HG03066 (cell line): ENCODE results near the gene KCNN3.

Source experiments
- ATAC-seq: cut with Tn5 transposase; IDR thresholded peaks from one replicate; pipeline ENCODE4 v1.9.1; 2021; ENCODE audit warnings: low read depth; ENCODE audit not compliant: unreplicated experiment

Gene KCNN3

DNA sequence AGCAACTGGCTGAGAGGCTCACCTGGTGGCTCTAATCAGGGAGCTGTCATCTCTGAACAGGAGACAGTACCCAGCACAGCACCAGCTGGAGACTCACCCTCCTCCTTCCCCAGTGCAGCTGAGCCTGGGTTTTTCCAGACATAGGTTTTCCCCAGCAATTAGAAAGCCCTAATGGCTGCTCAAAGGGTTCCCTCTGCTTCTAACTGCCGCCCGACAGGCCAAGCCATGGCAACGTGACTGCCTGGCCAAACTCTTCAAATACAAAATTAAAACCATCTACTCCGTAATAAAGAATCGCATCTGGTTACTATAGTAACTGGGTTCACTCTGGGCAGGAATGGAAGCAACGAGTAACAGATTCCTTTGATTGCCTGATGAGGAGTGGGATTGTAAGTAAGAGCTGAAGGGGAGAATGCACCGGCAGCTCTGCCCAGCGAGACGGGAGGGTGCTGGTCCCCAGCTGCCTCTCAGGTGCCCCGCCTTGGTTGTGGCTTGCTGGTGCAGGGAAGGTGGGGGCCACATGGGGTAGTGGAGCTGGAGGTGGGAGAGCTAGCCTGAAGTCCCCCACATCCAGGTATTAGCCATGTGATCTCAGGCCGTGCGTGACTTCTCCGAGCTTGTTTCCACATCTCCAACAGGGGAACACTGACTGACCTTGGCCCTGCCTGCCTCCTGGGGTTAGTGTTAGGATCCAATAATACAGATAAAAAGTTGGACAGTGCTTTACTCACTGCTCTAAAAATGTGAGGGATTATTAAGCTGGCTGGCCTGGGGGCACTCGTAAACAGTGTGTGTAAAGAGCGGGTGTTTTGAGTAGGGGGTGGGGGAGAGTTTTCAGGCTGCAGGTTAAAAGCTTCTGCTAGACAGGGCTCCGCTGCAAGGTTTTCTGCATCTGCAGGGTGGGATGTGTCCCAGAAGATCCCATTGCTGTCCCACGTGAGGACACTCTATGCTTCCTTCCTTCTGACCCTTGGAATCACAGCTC lies 94.2 kb downstream of the KCNN3 start:
- ATAC-seq, result no peak

DNA sequence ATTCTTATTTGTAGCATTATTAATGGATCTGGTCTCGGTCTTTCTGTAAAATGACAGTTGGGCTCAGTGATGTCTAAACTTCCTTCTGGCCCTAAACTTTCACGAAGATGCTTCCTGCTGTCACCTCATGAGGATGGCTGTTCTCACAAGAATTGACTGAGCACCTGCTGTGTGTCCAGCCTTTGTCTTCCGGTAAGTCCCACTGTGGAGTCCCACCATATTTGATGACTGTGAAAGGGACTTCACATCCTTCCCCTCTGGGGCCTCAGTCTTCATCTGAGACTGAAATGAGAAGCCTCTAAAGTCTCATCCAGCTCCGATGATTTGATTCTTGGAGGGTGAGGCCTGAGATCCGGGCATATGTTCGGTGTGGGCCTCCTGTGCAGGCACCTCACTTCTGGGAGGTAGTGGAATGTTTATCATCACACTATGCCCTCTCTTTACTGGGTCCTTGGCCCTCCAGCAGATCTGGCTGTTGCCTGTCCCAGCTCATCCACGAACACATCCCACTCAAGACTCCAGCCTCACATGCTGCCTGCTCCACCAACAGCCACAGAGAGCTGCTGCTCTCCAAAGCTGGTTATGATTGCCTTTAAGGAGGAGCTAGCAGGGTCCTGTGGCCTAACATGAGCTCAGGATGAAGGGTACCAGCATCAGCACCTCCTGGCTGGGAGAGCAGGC lies 95.8 kb downstream of the KCNN3 start:
- ATAC-seq, result no peak

DNA sequence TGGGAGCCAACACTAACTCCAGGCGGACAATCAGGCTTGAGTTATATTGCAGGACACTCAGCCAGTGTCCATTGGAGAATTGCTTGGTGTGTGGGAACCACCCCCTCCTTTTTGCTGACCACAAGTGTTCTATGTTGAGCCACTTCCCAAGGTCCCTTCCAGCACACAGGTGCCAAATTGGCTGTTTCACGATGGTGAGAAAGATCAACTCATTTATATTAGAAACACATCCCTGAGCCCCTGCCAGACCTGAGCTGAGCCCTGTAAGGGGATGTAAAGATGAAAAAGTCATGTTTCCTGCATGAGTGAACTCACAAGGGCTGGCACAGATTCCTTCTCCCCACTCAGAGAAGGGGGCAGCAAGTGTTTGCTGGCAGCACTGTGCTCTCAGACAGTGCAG lies 96.5 kb downstream of the KCNN3 start:
- no peak for ATAC-seq

GRCh38 chr1:154772606-154773506 lies 97.2 kb downstream of the KCNN3 start:
- ATAC-seq, result no peak

DNA sequence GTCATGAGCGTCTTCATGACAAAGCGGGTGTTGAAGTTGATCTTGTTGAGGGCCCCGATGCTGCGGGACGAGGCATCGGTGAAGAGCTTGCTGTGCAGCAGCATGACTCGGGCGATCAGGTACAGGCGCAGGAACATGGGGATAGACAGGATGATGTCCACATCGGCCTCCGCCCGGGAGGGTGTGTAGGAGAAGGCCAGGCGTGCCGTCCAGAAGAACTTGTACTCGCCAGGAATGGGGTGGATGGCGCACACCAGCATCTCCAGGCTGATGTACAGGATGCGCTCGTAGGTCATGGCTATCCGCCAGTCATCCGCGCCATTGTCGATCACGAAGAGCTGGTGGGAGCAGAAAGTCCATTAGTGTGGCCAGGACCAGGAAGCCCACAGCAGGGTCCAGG lies 98.0 kb downstream of the KCNN3 start:
- no peak for ATAC-seq

DNA sequence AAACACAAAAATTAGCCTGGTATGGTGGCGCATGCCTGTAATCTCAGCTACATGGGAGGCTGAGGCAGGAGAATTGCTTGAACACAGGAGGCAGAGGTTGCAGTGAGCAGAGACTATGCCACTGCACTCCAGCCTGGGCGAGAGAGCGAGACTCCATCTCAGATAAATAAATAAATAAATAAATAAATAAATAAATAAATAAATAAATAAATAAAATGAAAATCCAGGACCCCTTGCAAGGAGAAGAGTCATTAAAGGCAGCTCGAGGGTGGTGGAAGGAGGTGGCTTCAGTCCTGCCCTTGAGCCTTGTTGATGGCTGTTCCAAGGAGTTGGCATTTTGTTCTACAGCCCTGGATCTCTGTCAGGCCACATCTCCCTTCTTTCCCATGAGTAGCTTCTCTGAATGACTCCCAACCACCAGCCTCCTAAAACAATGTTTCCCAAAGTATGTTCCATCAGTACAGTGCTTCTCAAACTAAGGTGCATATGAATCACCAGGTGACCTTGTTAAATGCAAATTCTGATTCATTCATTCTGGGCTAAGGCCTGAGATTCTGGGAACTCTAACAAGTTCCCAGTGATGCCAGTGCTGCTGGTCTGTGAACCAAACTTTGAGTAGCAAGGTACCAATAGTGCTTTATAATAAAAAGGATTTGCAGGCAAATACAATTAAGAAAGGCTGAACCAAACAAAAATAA lies 99.0 kb downstream of the KCNN3 start:
- ATAC-seq, result no peak

- no peak for ATAC-seq
Measured at GRCh38 chr1:154769193-154769895, 100.7 kb downstream of the KCNN3 start.

GRCh38 chr1:154768456-154769125 lies 101.5 kb downstream of the KCNN3 start:
- ATAC-seq, result no peak

- ATAC-seq, result no peak
Measured at GRCh38 chr1:154767315-154768240, 102.5 kb downstream of the KCNN3 start.

DNA sequence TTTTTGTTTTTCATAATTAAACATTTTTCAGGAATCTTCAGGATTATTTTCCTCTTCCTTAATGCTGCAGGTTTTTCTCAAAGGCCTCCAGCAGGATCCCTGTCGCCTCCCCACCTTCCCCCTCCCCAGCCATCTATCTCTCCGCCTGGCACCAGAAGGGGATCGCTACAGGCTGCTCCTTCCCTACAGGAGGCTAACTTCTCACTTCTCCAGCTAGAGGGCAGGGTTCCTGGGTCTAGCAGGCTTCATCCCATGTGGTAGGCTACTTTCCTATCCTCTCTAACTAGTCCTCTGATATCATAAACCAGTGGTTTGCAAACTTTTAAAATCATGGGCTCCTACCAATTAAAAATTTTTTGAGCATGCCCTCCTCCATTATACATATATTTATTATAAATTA lies 104.1 kb downstream of the KCNN3 start:
- no peak for ATAC-seq

GRCh38 chr1:154764773-154765172 lies 105.3 kb downstream of the KCNN3 start:
- no peak for ATAC-seq

DNA sequence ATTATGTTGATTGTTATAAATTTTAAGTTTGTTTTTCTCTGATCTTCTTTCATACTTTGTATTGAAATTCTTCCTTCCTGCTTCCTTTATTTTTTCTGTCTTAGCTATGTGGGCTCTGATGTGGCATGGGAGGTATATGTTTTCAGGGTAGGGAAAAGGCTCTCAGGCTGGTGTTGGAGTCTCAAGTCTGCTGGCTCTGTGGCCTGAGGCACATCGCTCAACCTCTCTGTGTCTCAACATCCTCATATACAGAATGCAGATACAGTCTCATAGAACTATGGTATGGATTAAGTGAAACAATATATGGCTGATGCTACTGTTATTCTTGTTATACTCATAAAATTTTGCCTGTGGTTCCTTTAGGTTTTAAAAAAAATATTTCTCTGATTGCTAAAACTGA lies 105.9 kb downstream of the KCNN3 start:
- no peak for ATAC-seq

DNA sequence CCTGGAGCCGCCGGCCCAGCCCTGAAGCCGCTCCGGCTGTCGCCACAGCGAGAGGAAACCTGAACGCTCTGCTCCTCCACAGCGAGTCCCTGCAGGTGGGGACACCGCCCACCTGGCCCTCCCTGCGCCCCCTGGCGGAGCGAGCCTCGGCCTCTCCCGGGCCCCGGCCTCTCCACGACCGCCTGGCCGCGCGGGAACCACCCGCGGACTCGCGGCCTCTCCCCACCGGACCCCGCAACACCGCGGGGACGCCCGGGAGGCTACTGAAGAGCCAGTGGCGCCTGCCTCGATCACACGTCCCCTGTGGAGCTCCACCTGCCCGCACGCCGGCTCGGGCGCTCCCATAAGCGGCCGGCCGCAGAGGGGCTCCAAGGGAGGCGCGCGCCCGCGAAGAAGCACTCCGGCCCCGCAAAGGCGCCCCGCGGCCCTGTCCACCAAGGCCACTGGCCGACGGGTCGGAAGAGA lies 109.6 kb downstream of the KCNN3 start:
- no peak for ATAC-seq

DNA sequence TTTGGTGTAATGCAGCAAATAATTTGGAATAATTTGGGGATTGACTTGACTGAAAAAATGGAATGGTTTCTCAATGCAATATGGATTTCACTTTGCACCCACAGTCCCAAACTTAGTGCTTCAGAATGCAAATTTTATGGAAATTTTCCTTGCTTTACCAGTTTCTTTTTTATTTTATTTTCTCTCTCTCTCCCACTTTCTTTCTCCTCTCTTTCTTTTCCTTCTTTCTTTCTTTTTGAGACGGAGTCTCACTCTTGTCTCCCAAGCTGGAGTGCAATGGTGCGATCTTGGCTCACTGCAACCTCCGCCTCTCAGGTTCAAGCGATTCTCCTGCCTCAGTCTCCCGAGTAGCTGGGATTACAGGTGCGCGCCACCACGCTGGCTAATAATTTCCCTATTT lies 110.3 kb downstream of the KCNN3 start:
- ATAC-seq, result no peak

DNA sequence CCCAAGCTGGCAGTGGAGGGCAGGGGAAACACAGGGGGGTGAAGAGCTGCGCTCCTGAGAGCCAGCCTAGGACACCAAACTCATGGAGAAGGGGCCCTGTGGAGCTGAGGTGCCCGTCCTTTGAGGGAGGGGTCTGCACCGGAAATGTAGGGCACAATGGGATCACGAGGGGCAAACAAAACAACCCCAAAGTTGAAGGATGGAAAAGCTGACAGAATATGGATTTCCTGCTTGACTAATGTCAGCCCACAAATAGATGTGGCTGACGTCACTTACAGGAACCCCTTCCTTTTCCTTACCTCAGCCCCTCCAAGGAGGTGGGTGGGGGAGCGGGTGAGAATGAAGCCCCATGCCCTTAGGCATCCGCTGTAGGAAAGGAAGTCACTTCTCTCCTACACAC lies 110.9 kb downstream of the KCNN3 start:
- no peak for ATAC-seq

DNA sequence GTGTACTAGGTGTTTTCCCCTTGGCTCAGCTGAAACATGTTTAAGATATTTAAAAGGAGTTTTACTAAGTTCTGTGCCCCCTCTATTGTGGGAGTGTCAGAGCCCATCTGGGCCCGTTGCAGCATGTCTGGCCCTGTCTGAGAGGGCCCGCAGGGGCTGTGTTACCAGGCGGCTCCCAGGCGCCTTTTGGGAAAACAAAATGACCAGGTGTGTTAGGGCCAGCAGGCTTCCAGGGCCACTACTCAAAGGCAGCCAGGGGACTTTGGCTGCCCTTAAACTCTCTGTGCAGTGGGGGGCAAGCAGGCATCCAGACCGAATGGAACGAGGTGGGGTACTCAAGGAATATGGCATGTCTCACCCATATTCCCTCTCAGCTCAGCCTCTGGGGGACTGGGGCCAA lies 111.7 kb downstream of the KCNN3 start:
- ATAC-seq, result no peak

DNA sequence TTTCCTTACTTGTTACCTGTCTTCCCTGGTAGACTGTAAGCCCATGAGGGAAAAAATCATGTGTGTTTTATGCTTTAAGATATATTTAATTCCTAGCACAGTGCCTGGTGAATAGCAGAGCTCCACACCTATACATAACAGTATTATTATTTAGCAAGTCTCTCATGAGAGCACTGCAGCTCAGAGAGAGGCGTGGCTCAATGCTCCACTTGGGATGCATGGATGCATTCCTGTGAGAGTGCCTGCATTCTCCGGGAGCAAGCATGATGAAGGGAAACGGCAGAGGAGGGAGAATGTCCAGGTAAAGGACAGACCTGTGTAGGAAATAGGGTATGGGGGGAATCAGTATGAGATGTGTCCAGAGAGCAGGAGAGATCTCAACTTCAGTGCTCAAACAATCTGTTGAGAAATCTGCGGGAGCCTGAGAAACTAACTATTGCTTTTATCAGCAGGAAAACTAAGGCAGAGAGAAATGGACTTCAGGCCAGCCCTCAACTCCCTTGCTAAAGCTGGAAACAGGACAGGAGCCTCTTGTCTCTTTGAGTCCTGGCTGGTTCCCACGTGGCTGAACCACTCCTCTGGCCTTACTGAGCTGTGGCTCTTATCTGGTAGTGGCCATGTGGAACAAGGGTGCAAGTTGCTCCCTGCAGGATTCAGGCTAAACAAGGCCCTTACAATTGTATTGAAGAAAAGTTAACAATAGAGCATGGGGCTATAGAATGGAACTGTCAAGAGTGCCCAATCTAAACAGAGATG lies 113.1 kb downstream of the KCNN3 start:
- ATAC-seq, result no peak
